ENCODE measurements around the gene ABCC10. TPM values are rescaled to one million over a fixed set of nuclear protein-coding genes. Genes with fewer than 3 reads are reported as not detected.

Gene ABCC10
- total RNA-seq, 1 donor from 2014 or later, result 74.6 TPM

DNA sequence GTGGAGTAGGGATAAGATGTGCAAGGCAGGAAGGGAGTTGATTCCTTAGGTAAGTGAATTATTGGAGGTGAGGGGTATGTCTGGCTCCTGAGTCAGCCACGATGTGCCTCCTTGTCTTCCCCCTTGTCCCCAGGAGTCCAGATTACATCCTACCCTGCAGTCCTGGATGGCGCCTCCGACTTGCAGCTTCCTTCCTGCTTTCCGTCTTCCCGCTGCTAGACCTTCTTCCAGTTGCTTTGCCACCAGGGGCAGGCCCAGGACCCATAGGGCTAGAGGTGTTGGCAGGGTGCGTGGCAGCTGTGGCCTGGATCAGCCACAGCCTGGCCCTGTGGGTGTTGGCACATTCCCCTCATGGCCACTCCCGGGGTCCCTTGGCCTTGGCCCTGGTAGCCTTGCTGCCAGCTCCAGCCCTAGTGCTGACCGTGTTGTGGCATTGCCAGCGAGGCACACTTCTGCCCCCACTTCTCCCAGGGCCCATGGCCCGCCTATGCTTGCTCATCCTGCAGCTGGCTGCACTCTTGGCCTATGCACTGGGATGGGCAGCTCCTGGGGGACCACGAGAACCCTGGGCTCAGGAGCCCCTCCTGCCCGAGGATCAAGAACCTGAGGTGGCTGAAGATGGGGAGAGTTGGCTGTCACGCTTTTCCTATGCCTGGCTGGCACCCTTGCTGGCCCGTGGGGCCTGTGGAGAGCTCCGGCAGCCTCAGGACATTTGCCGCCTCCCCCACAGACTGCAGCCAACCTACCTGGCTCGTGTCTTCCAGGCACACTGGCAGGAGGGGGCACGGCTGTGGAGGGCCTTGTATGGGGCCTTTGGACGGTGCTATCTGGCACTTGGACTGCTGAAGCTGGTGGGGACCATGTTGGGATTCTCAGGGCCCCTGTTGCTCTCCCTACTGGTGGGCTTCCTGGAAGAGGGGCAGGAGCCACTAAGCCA is 4.9 kb downstream of the ABCC10 start:
- H3K27ac Mint-ChIP-seq, result no peak overlapping the region
- no peaks in the 10 kb centered on the region for H3K9me3 Mint-ChIP-seq
- TF ChIP-seq, protein P1, sequence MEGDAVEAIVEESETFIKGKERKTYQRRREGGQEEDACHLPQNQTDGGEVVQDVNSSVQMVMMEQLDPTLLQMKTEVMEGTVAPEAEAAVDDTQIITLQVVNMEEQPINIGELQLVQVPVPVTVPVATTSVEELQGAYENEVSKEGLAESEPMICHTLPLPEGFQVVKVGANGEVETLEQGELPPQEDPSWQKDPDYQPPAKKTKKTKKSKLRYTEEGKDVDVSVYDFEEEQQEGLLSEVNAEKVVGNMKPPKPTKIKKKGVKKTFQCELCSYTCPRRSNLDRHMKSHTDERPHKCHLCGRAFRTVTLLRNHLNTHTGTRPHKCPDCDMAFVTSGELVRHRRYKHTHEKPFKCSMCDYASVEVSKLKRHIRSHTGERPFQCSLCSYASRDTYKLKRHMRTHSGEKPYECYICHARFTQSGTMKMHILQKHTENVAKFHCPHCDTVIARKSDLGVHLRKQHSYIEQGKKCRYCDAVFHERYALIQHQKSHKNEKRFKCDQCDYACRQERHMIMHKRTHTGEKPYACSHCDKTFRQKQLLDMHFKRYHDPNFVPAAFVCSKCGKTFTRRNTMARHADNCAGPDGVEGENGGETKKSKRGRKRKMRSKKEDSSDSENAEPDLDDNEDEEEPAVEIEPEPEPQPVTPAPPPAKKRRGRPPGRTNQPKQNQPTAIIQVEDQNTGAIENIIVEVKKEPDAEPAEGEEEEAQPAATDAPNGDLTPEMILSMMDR (IDR thresholded peaks at IDR 0.05), result no peak
- DNase-seq, result no peak
- peaks cover 37% of the 10 kb centered on the region for H3K36me3 Mint-ChIP-seq (ENCODE audit: low read depth)
- H3K27me3 Mint-ChIP-seq, result no peaks in the 10 kb centered on the region
- no peak overlapping the region for H3K4me3 Mint-ChIP-seq
- CTCF ChIA-PET, result no interaction called here
- peaks cover 14% of the 10 kb centered on the region for H3K4me1 Mint-ChIP-seq
- POLR2A ChIA-PET, result no interaction called here
- intact Hi-C loops (cut with micrococcal nuclease), result no loop called here
- ATAC-seq (ENCODE audit: low read depth), result no peak

DNA sequence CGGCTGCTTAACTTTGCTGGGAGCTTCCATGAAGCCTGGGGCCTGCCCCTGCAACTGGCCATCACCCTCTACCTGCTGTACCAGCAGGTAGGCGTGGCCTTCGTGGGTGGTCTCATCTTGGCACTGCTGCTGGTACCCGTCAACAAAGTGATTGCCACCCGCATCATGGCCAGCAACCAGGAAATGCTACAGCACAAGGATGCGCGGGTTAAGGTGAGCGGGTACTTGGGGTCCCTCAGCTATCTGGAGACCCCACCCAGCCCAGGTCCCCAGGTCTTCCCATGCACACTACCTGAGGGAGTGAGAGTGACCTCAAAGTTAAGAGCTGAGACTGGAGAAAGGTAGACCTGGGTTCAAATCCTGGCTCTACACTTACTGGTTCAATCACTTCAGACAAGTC is 5.8 kb downstream of the ABCC10 start:
- ChIA-PET POLR2A (no interaction called here), CTCF (no interaction called here)
- H3K36me3 Mint-ChIP-seq (ENCODE audit: low read depth), result peaks cover 39% of the 10 kb centered on the region
- TF ChIP-seq, protein P1 (IDR thresholded peaks at IDR 0.05), result no peak
- no peak overlapping the region for H3K27ac Mint-ChIP-seq
- H3K4me3 Mint-ChIP-seq, result no peak overlapping the region
- no peaks in the 10 kb centered on the region for H3K27me3 Mint-ChIP-seq
- no peak for ATAC-seq (ENCODE audit: low read depth)
- no peak for DNase-seq
- intact Hi-C loops (cut with micrococcal nuclease), result no loop called here
- peaks cover 9% of the 10 kb centered on the region for H3K4me1 Mint-ChIP-seq
- H3K9me3 Mint-ChIP-seq, result no peaks in the 10 kb centered on the region

DNA sequence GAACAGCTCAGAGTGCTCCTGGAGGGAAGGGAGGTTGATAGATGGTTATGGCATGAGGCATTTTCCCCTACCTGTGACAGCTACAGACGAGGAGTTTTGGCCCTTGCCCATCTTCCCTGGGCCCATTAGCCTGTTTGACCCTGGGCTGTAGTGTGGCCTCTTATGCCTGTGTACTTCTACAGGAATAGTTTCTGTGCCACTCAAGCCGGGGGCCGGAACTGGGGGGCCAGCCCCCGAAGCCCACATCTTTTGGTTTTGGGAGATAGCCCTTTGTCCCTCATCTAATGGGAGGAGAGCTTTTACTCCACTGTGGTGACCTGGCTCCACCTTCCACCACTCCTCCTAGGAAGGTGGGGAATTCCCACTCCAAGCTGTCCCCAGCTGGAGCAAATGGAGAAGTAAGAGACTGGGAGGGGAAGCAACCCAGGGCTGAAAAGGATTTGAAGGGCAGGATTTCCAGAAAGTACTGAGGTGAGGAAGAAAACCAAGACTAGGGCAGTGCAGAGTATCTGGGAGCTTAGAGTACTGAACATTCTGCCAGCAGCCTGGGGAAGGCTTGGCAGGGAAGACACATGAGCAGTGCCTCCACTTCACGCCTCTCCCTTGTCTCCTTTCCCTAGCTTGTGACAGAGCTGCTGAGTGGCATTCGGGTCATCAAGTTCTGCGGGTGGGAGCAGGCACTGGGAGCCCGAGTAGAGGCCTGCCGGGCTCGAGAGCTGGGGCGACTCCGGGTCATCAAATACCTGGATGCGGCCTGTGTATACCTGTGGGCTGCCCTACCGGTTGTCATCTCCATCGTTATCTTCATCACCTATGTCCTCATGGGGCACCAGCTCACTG is 6.9 kb downstream of the ABCC10 start:
- Mint-ChIP-seq H3K4me1 (no peaks in the 10 kb centered on the region), H3K9me3 (no peaks in the 10 kb centered on the region), H3K36me3 (ENCODE audit: low read depth) (peaks cover 41% of the 10 kb centered on the region), H3K27me3 (no peaks in the 10 kb centered on the region), H3K4me3 (no peak overlapping the region), H3K27ac (no peak overlapping the region)
- POLR2A ChIA-PET, result interaction anchor here (1.0 kb wide), 1 partner anchor 51 kb away, joined by 3 read pairs; no protein-coding TSS in a partner anchor
- CTCF ChIA-PET, result no interaction called here
- DNase-seq (no peak), ATAC-seq (ENCODE audit: low read depth) (no peak)
- intact Hi-C loops (cut with micrococcal nuclease), result no loop called here
- TF ChIP-seq, protein P1 (IDR thresholded peaks at IDR 0.05), result no peak

DNA sequence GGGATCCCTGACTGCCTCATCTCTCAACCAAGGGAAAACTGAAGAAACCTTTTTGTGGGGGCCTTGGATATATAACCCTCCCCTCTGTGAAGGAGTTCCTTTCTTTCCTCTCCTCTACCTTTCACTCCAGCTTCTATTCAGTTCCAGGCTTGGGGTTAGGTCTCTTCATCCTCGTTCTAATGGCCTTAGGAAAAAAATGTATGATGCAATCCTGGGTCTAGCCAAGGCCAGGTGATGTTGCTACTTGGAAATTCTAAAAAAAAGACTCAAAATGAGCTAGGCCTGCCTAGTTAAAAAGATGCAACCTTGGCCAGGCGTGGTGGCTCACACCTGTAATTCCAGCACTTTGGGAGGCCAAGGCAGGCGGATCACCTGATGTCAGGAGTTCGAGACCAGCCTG is 7.6 kb downstream of the ABCC10 start:
- Mint-ChIP-seq H3K36me3 (ENCODE audit: low read depth) (peaks cover 41% of the 10 kb centered on the region), H3K4me1 (no peaks in the 10 kb centered on the region), H3K9me3 (no peaks in the 10 kb centered on the region), H3K27ac (no peak overlapping the region), H3K4me3 (no peak overlapping the region), H3K27me3 (no peaks in the 10 kb centered on the region)
- TF ChIP-seq, protein P1 (IDR thresholded peaks at IDR 0.05), result no peak
- CTCF ChIA-PET, result no interaction called here
- ATAC-seq (ENCODE audit: low read depth) (no peak), DNase-seq (no peak)
- intact Hi-C loops (cut with micrococcal nuclease), result no loop called here
- POLR2A ChIA-PET, result interaction anchor here (0.6 to 0.7 kb wide), 2 partner anchors 49 to 133 kb away, joined by 3 read pairs; no protein-coding TSS in a partner anchor
